CD14-positive monocyte (primary cell): ENCODE measurements around the gene NOP14. TPM values are rescaled to one million over a fixed set of nuclear protein-coding genes. Genes with fewer than 3 reads are reported as not detected.

Source experiments
- DNase-seq, 3 donors: peaks; one replicate each; pipeline ENCODE4 v3.0.0-alpha.2; 2011 to 2022
- H2AFZ ChIP-seq: 2 replicates; pipeline ENCODE4 v1.6.0; 2012; ENCODE audit warnings: mild to moderate bottlenecking, low read depth, low read length, inconsistent platforms; ENCODE audit not compliant: insufficient read depth, poor library complexity, severe bottlenecking
- H3K27ac ChIP-seq, 2 donors: 1 replicate in 1 of 2; 2 replicates in 1 of 2; pipeline ENCODE4 v1.5.1; 2012 to 2013; ENCODE audit warnings: low read length in 2 of 2, control low read depth in 1 of 2, inconsistent platforms in 1 of 2, low read depth in 1 of 2, mild to moderate bottlenecking in 1 of 2
- H3K27me3 ChIP-seq, 2 donors: one replicate each; pipeline versions ENCODE4 v1.6.0 to v1.6.1; 2011 to 2013; ENCODE audit warnings: low read length in 2 of 2; ENCODE audit not compliant: control insufficient read depth in 2 of 2, insufficient read depth in 2 of 2
- H3K36me3 ChIP-seq, 2 donors: replicated peaks in 1 of 2; 1 replicate in 1 of 2; 2 replicates in 1 of 2; pipeline versions ENCODE4 v1.5.1 to v1.6.1; 2012 to 2013; ENCODE audit warnings: low read length in 2 of 2, control low read depth in 1 of 2, inconsistent platforms in 1 of 2, mild to moderate bottlenecking in 1 of 2; ENCODE audit not compliant: insufficient read depth in 2 of 2, control insufficient read depth in 1 of 2
- H3K4me1 ChIP-seq, 2 donors: 1 replicate in 1 of 2; 2 replicates in 1 of 2; pipeline versions ENCODE4 v1.5.1 to v1.6.1; 2012 to 2013; ENCODE audit warnings: low read length in 2 of 2, control low read depth in 1 of 2, inconsistent platforms in 1 of 2, mild to moderate bottlenecking in 1 of 2, moderate library complexity in 1 of 2; ENCODE audit not compliant: insufficient read depth in 2 of 2, control insufficient read depth in 1 of 2
- H3K4me2 ChIP-seq: replicated peaks from 2 replicates; pipeline ENCODE3; 2012; ENCODE audit warnings: low read length, moderate library complexity, mild to moderate bottlenecking; ENCODE audit not compliant: poor library complexity, severe bottlenecking; ENCODE audit errors: extremely low read depth
- H3K4me3 ChIP-seq, 3 experiments: fragments of 200-600 bp in 1 of 3; sonication (generic) in 1 of 3; replicated peaks in 1 of 3; 1 replicate in 2 of 3; 2 replicates in 1 of 3; pipeline ENCODE4 v1.5.1; 2011 to 2013; ENCODE audit warnings: low read length in 3 of 3, mild to moderate bottlenecking in 3 of 3, control low read depth in 2 of 3, low read depth in 2 of 3, inconsistent platforms in 1 of 3, moderate library complexity in 1 of 3
- H3K79me2 ChIP-seq: 2 replicates; pipeline ENCODE4 v1.6.0; 2012; ENCODE audit warnings: mild to moderate bottlenecking, control low read depth, inconsistent platforms, low read length, moderate library complexity; ENCODE audit not compliant: insufficient read depth
- H3K9ac ChIP-seq: 2 replicates; pipeline ENCODE4 v1.6.0; 2017; ENCODE audit warnings: low read length, mild to moderate bottlenecking; ENCODE audit not compliant: insufficient read depth, poor library complexity, severe bottlenecking
- H3K9me3 ChIP-seq, 2 donors: replicated peaks in 1 of 2; 1 replicate in 1 of 2; 2 replicates in 1 of 2; pipeline versions ENCODE4 v1.5.1 to v1.6.1; 2012 to 2013; ENCODE audit warnings: low read length in 2 of 2, control low read depth in 1 of 2; ENCODE audit not compliant: control insufficient read depth in 1 of 2, insufficient read depth in 1 of 2
- H4K20me1 ChIP-seq: 2 replicates; pipeline ENCODE4 v1.6.0; 2012; ENCODE audit warnings: mild to moderate bottlenecking, low read length, control low read depth, moderate library complexity; ENCODE audit not compliant: insufficient read depth
- H3K27ac Mint-ChIP-seq, 7 donors: one replicate each; pipeline ENCODE4 v1.8.0; 2020; ENCODE audit warnings: mild to moderate bottlenecking in 7 of 7, mixed read lengths in 7 of 7, moderate library complexity in 6 of 7, inconsistent platforms in 2 of 7
- H3K27me3 Mint-ChIP-seq, 3 donors: one replicate each; pipeline ENCODE4 v1.8.0; 2021 to 2022; ENCODE audit warnings: low read depth in 3 of 3, mild to moderate bottlenecking in 3 of 3, mixed read lengths in 3 of 3, moderate library complexity in 3 of 3, inconsistent platforms in 1 of 3
- H3K36me3 Mint-ChIP-seq, 2 donors: one replicate each; pipeline ENCODE4 v1.8.0; 2020; ENCODE audit warnings: mixed read lengths in 2 of 2, inconsistent platforms in 1 of 2, mild to moderate bottlenecking in 1 of 2
- H3K4me1 Mint-ChIP-seq: one replicate; pipeline ENCODE4 v1.8.0; 2020; ENCODE audit warnings: mild to moderate bottlenecking, mixed read lengths
- H3K4me3 Mint-ChIP-seq, 2 donors: one replicate each; pipeline ENCODE4 v1.8.0; 2020; ENCODE audit warnings: mild to moderate bottlenecking in 2 of 2, mixed read lengths in 2 of 2, moderate library complexity in 1 of 2
- H3K9me3 Mint-ChIP-seq, 7 donors: one replicate each; pipeline ENCODE4 v1.8.0; 2020 to 2022; ENCODE audit warnings: mixed read lengths in 7 of 7, mild to moderate bottlenecking in 6 of 7, moderate library complexity in 6 of 7, inconsistent platforms in 2 of 7
- CTCF ChIP-seq: fragments of 200-600 bp; IDR thresholded peaks from one replicate; pipeline ENCODE4 v1.8.0; 2022; ENCODE audit warnings: antibody characterized with exemption, mild to moderate bottlenecking
- WGBS: methylation state at CpG from one replicate; pipeline ENCODE4 v1.1.5; 2013; ENCODE audit warnings: missing lambda C conversion rate; ENCODE audit not compliant: insufficient coverage; 5-methylcytosine and 5-hydroxymethylcytosine counted together
- intact Hi-C, 2 donors: fragments of 100-400 bp; cut with micrococcal nuclease; formaldehyde crosslinking; loops; one replicate each; pipeline versions ENCODE4 v1.15.0 to v1.15.1; 2023
- polyA plus RNA-seq, 3 donors: library from polyadenylated mRNA; depleted of rRNA in 1 of 3; unstranded in 2 of 3; stranded (reverse) in 1 of 3; fragments of 300-500 nt in 2 of 3; fragments of >200 nt in 1 of 3; fragmentation: Illumina TruSeq in 2 of 3; gene quantifications; 1 replicate in 2 of 3; 2 replicates in 1 of 3; pipeline ENCODE4 v1.2.3, GENCODE V29; 2012 to 2021

NOP14 gene
- polyA plus RNA-seq, 3 donors, result 3.9 to 6.2 (median 4.3) TPM

- Histone ChIP-seq H3K36me3 (no peaks in the 10 kb centered on the region), H2AFZ (no peak overlapping the region), H3K4me3 (no peak overlapping the region), H3K79me2 (no peaks in the 10 kb centered on the region), H3K9ac (no peak overlapping the region), H4K20me1 (no peaks in the 10 kb centered on the region), H3K4me2 (no peak overlapping the region), H3K27me3 (no peaks in the 10 kb centered on the region), H3K27ac (no peak overlapping the region), H3K9me3 (no peaks in the 10 kb centered on the region), H3K4me1 (peaks cover 10 to 13% of the 10 kb centered on the region in 2 donors)
- peaks cover 5 to 7% (median 7%) of the 10 kb centered on the region in 3 donors for H3K27me3 Mint-ChIP-seq
- DNase-seq, result no peak
- no peak overlapping the region for H3K27ac Mint-ChIP-seq
- peaks cover 0 to 4% of the 10 kb centered on the region in 2 donors for H3K36me3 Mint-ChIP-seq
- H3K4me1 Mint-ChIP-seq, result peaks cover 10% of the 10 kb centered on the region
- TF ChIP-seq CTCF, result no peak
- 80% methylated on average over 2 of the region's 3 CpGs for whole genome bisulfite sequencing
- intact Hi-C loops, result loop anchor here (10.0 kb wide), 1 partner anchor 1114 kb away; the partner anchor contains the start of gene LETM1 (in 2 of the 2)
- H3K9me3 Mint-ChIP-seq, result peaks cover 0 to 3% (median 0%) of the 10 kb centered on the region in 7 donors
- no peak overlapping the region for H3K4me3 Mint-ChIP-seq
Measured at GRCh38 chr4:2968381-2968780, 5.2 kb upstream of the NOP14 start.

- no peak for DNase-seq
- Histone ChIP-seq H3K27me3 (no peaks in the 10 kb centered on the region), H2AFZ (no peak overlapping the region), H3K79me2 (peaks cover 22% of the 10 kb centered on the region), H3K4me2 (no peak overlapping the region), H3K9me3 (no peaks in the 10 kb centered on the region), H3K27ac (no peak overlapping the region), H3K36me3 (no peaks in the 10 kb centered on the region), H4K20me1 (peaks cover 20% of the 10 kb centered on the region), H3K9ac (no peak overlapping the region), H3K4me3 (no peak overlapping the region), H3K4me1 (peaks cover 26 to 34% of the 10 kb centered on the region in 2 donors)
- Mint-ChIP-seq H3K36me3 (peaks cover 0 to 4% of the 10 kb centered on the region in 2 donors), H3K4me3 (no peak overlapping the region), H3K4me1 (peaks cover 27% of the 10 kb centered on the region), H3K27me3 (peaks cover 5 to 7% (median 5%) of the 10 kb centered on the region in 3 donors), H3K27ac (no peak overlapping the region), H3K9me3 (peaks cover 0 to 2% (median 0%) of the 10 kb centered on the region in 7 donors)
- TF ChIP-seq CTCF, result no peak
- intact Hi-C loops, result loop anchor here (10.0 kb wide), 1 partner anchor 1110 kb away; the partner anchor contains the start of gene LETM1 (in 2 of the 2)
- 92% methylated on average over 16 of the region's 16 CpGs for WGBS
Measured at GRCh38 chr4:2965262-2965661, 2.1 kb upstream of the NOP14 start.
